ENCODE measurements around the gene SUGCT.

The SUGCT gene

DNA sequence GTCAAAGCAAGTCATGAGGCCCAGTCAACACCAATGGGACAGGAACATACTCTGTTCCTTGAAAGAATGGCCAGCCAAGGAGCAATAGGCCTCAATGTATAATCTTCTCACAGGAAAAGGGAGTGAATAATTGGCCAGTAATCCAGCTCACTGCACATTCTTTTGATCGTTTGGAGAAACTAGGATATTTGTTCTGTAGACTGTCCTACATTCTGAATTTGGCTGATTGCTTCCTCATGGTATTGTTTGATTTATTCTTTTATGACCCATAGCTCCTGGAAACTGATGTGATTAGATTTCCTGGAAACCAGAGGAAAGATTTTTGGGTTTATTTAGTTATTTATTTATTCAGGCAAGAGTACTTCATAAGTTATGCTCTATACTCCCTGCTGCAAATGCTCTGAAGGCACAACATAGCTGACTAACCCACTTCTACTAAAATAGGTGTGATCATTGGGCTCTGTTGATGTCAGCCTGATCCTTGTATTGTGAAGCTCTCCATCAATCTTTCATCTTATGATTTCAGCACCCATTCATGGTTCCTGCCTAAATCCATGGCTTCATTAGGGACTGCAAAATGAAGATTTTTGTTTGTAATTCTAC lies 745.2 kb downstream of the SUGCT start:
- DNase-seq (ENCODE audit: low spot score): peak; percentile 8

DNA sequence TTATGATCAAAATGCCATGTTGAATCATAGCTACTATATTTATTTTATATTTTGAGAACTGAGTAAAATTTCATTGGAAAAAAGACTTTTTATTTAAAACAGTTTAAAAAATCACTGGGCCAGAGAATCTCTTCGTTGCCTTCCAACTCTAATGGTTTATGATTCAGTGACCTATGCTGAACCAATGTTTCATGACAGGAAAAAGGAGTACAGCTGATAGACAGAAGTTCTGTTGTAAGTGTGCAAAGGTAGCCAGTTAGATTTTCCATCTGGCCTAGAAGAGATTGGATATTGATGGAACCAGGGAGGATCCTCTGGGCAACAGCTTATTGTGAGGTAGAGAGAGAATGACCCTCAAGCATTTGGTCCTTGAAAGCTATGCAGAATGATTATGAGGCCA lies 745.8 kb downstream of the SUGCT start:
- peak; percentile 12 for DNase-seq (ENCODE audit: low spot score)

- DNase-seq (ENCODE audit: low spot score): no peak
Observed at GRCh38 chr7:40881405-40881926, 746.7 kb downstream of the SUGCT start.

GRCh38 chr7:40882071-40882658 lies 747.4 kb downstream of the SUGCT start:
- no peak for DNase-seq (ENCODE audit: low spot score)

DNA sequence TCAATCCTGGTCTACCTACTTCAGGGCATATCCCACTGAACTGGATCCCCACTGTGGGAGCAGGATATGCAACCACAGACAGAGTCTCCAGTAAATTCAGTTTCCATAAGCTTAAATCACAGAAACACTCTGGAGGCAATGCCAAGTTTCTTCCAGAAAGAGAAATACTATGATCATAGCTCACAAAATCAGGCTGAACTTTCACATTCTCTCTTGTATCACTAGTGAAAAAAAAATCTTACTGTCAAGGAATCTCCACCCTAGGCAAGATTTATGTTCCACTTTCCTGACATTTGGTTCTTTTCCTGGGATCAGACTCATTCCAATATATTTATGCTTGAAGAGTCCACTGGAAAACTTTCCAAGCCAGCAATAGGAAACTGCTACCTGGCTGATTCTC lies 749.0 kb downstream of the SUGCT start:
- no peak for DNase-seq (ENCODE audit: low spot score)

DNA sequence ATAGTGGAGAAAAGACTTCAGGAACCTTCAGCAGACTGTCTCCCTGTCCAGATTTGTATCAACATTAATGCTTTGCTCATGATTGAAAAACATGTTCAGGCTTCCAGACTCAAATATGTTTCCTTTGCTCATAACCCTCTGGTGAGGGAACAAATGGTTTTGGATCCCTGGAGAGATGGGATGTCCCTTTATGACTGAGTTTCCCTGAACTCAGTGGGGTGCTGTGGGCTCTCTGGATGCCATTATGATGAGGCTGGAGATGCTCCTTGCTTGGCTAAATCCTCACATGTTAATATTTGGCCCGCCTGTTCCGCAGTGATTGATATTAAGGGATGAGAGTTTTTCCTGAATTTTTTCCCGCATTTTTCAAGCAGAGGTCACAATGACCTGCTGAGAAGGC lies 749.4 kb downstream of the SUGCT start:
- DNase-seq (ENCODE audit: low spot score): no peak

DNA sequence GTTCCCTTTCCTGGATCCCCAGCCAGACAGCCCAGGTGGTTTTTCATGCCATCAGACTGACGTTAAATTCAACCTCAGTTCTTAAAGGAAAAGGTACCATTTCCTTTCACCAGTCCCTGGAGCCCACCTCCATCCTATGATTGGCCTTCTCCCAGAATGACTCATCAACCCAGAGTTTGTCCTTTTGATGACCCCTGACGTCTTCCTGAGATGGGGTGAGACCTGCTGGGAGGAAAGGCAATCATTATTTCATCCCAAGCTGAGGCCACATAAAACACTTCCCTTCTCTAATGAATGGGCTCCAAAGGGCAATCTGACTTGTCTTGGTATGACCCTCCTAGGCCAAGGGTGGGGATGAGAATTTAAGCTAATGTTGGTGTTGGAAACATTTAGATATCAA lies 750.7 kb downstream of the SUGCT start:
- DNase-seq (ENCODE audit: low spot score): no peak

- peak; percentile 44 for DNase-seq (ENCODE audit: low spot score)
Observed at GRCh38 chr7:40887099-40887498, 752.3 kb downstream of the SUGCT start.

DNA sequence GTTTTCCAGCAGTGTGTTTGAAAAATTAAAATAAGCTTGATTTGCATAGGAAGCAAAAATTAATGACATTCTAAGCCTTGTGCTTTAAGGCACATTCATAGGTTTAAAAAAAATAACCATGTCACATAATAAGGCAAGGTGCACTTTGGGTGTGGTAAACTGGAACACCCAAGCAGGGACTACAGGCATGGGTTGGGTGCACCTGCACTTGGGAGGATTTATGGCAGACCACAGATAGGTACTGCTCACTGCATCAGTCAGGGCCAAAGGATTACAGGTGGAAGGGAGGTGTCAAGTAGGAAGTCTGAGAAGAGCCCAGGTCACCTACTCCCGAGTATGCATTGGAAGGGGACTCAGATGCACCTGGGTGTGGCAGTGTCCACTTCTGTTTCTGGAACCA lies 753.7 kb downstream of the SUGCT start:
- no peak for DNase-seq (ENCODE audit: low spot score)

DNA sequence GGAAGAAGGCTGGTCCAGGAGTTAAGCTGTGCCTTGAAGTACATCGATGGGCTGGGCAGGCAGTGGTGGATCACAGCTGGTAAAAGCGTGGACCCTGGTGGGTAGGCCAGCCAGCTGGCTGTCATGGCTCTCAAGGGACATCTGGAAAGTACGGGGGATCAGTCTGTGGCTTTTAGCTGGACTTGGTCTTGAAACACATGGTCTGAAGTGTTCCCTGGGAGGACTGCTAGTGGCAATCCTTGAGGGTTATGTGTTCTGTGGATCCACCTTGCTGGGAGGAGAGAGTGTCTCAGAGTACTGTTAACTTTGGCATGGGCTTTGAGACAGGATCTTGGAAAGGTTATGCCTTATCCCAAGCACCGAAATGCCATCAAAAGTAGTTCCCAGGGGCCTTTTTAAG lies 754.3 kb downstream of the SUGCT start:
- DNase-seq (ENCODE audit: low spot score): no peak

DNA sequence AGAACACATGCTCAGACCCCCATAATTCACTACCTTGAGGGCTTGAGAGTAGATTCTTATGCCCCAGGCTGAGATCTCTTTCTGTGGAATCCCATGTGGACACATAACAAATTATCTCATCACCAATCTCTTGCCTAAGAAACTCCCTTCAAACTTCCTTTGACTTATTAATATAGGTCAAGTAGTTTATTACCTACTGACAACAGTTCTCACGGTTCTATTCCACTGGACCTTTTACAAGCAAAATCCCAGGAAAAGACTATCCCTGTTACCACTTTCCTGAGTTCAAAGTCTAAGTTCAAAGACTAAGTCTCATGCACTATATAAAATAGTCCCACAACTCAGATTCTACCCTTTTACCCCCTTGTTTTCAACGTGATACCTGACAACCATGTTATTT lies 754.7 kb downstream of the SUGCT start:
- DNase-seq (ENCODE audit: low spot score): no peak

DNA sequence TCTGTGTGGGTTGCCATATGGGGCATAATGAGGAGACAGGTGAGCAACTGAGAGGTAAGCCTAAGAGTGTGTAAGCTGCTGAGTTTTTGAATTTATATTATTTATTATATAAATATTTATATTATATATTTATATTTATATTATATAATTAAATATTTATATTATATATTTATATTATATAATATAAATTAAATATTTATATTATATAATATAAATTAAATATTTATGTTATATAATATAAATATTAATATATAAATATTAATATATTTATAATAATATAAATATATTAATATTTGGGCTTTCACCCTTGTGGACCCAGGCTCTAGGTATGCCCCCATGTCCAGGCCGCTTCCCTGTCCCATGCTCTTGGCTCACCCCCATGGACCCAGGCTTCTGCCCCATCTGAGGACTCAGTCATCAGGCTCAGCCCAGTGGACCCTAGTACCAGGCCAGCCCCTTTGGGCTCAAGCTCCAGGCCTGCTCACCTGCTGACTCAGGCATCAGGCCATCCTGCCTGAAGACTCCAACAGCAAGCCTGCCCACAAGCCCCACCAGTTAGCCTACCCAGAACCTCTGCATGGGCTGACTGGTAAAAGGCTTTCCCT lies 755.4 kb downstream of the SUGCT start:
- no peak for DNase-seq (ENCODE audit: low spot score)

DNA sequence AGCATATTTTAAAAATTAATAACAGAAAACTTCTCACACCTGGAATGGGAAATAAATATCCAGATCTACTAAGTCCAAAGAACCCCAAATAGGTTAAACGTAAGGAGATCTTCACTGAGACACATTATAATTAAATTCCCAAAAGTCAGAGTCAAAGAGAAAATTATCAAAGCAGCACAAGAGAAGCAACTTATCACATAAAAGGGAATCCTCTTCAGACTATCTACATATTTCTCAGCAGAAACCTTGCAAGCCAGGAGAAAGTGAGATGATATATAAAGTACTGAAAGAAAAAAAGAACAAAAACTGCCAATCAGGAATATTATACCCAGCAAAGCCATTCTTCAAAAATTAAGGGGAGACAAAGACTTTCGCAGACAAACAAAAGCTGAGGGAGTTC lies 756.4 kb downstream of the SUGCT start:
- no peak for DNase-seq (ENCODE audit: low spot score)

GRCh38 chr7:40899151-40899550 lies 764.3 kb downstream of the SUGCT start:
- DNase-seq (ENCODE audit: low spot score): no peak

DNA sequence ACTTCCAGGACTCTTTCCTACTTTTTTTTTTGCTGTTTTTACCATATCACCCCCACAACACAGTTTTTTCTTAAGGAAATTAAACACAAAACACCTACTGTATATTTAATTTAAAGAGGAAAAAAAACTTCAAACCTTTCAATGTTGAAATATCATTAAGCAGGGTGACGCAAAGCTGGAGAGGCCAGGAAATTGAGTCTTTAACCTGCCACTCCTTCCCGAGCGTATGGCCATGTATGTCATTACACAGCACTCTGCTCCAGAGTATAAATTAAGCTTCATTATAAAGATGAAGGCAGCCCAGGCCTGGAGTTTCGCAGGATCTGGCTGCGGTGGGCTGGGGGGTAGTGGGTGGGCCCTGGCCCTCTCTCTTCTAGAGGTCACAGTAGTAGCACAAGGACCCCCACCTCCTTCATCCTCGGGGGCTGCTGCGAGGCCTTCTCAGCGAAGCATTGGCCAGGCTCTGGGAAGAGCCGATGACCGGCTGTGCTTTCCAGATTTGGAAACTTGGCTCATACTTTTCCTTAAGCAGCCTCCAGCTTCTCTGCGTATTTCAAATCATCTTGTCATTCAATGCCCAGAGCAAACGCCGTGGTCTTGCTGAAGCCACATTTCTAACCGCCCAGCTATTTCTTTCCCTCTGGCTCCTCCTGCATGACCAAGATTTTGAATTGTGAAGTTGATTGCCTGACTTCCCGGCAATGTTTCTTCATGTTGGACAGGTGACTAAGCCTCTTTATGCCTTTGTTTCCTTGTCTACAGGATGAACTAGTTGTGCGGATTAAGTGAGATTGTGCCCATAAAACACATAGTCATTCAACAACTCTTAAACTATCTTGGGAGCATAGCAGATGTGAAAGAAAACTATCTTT lies 765.1 kb downstream of the SUGCT start:
- no peak for DNase-seq (ENCODE audit: low spot score)

DNA sequence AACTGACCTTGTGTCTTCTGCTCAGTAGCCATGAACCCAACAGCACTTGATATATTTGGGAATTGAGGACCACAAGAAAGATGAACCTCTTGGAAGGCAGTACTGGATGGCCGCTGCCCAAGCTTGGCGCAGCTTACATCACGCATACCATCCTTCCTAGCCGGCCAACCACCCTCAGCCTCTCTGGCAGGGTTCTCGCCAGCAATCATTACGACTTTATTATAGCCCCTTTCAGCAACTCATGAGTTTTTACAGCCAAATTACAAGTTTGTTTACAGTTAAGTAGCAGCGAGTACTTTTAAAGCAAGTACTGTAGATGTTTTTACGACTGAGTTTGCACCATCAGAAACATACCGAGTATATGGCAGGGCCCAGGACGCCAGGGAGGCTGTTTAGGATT lies 769.1 kb downstream of the SUGCT start:
- DNase-seq (ENCODE audit: low spot score): no peak

GRCh38 chr7:40907286-40907685 lies 772.5 kb downstream of the SUGCT start:
- no peak for DNase-seq (ENCODE audit: low spot score)

GRCh38 chr7:40909346-40909980 lies 774.7 kb downstream of the SUGCT start:
- no peak for DNase-seq (ENCODE audit: low spot score)
